K562 (cell line): Measurements from ENCODE around the gene TMEM41A. TPM values are rescaled to one million over a fixed set of nuclear protein-coding genes. Genes with fewer than 3 reads are reported as not detected.

Experiments
- ATF7 ChIP-seq: fragments of 450-650 bp; IDR thresholded peaks from 2 replicates; pipeline ENCODE4 v1.7.1; 2014; ENCODE audit warnings: mild to moderate bottlenecking, moderate library complexity
- GABPB1 ChIP-seq: sonication (generic); formaldehyde crosslinking; IDR thresholded peaks from 2 replicates; pipeline ENCODE4 v1.8.0; 2022; ENCODE audit warnings: mild to moderate bottlenecking, missing genetic modification reagents
- HDAC2 ChIP-seq: fragments of 450-650 bp; IDR thresholded peaks from 2 replicates; pipeline ENCODE4 v1.6.1; 2016; ENCODE audit warnings: mild to moderate bottlenecking
- HLTF ChIP-seq: fragments of 450-650 bp; IDR thresholded peaks from 2 replicates; pipeline ENCODE4 v1.6.1; 2016
- JUN ChIP-seq, 2 experiments: sonication (generic) in 1 of 2; formaldehyde crosslinking in 1 of 2; IDR thresholded peaks; 2 replicates each; pipeline versions ENCODE4 v1.6.1 to v1.8.0; 2012 to 2022; ENCODE audit warnings: borderline replicate concordance in 2 of 2, mild to moderate bottlenecking in 2 of 2, improper control_type of control experiment in 1 of 2, low read depth in 1 of 2, low read length in 1 of 2, missing genetic modification reagents in 1 of 2
- KLF16 ChIP-seq: IDR thresholded peaks from 2 replicates; pipeline ENCODE4 v1.6.1; 2016; ENCODE audit warnings: antibody characterized with exemption
- MTA2 ChIP-seq: fragments of 450-650 bp; IDR thresholded peaks from 2 replicates; pipeline ENCODE4 v1.6.1; 2016; ENCODE audit warnings: low read depth
- NCOA6 ChIP-seq: fragments of 450-650 bp; IDR thresholded peaks from 2 replicates; pipeline ENCODE4 v1.6.1; 2017; ENCODE audit warnings: mild to moderate bottlenecking
- POLR2H ChIP-seq: IDR thresholded peaks from 2 replicates; pipeline ENCODE4 v1.6.1; 2016; ENCODE audit warnings: missing genetic modification characterization, low read depth, mild to moderate bottlenecking, control low read depth, missing compliant biosample characterization, moderate library complexity
- TEAD4 ChIP-seq, 2 experiments: sonication (generic) in 1 of 2; formaldehyde crosslinking in 1 of 2; IDR thresholded peaks; 2 replicates each; pipeline versions ENCODE4 v1.6.1 to v1.8.0; 2012 to 2022; ENCODE audit warnings: borderline replicate concordance in 1 of 2, inconsistent platforms in 1 of 2, low read length in 1 of 2, mild to moderate bottlenecking in 1 of 2, missing genetic modification reagents in 1 of 2
- ZBTB1 ChIP-seq: sonication (generic); formaldehyde crosslinking; IDR thresholded peaks from 2 replicates; pipeline ENCODE4 v1.8.1; 2023; ENCODE audit warnings: missing genetic modification reagents, low read depth, mild to moderate bottlenecking, borderline replicate concordance
- ZC3H4 ChIP-seq: sonication (generic); formaldehyde crosslinking; IDR thresholded peaks from 2 replicates; pipeline ENCODE4 v1.9.0; 2021; ENCODE audit warnings: missing genetic modification reagents, borderline replicate concordance
- polyA plus RNA-seq, 8 experiments: library from polyadenylated mRNA; depleted of rRNA in 4 of 8; stranded (reverse) in 5 of 8; unstranded in 3 of 8; fragments of >200 nt; fragmentation: Nextera tagmentation in 2 of 8; fragmentation: Illumina TruSeq in 1 of 8; extraction: Ambion mirVana in 2 of 8; extraction: Trizol in 1 of 8; gene quantifications; 2 replicates each; pipeline versions ENCODE4 v1.2.1 to v1.2.3, GENCODE V29; 2011 to 2014; ENCODE audit warnings: inconsistent platforms in 1 of 8, missing spikeins in 1 of 8
- total RNA-seq, 7 experiments: library from RNA; depleted of rRNA in 6 of 7; stranded (reverse); fragments of >200 nt in 6 of 7; fragmentation: Illumina TruSeq in 2 of 7; extraction: Trizol in 2 of 7; gene quantifications; 2 replicates each; pipeline versions ENCODE4 v1.2.1 to v1.2.3, GENCODE V29; 2011 to 2021; ENCODE audit warnings: low replicate concordance in 1 of 7
- TF ChIP-seq, protein P1 (sequence below): sonication (generic); formaldehyde crosslinking; IDR thresholded peaks from 2 replicates; pipeline ENCODE4 v1.8.1; 2022; ENCODE audit warnings: missing genetic modification reagents
- TF ChIP-seq, protein P2 (sequence below): fragments of 450-650 bp; IDR thresholded peaks from 2 replicates; pipeline ENCODE4 v1.6.1; 2016; ENCODE audit warnings: mild to moderate bottlenecking, moderate library complexity

The TMEM41A gene
- total and polyA plus RNA-seq, 9 of the 15 experiments (the other 6 are each of a cell fraction or from before 2014, with no cell fraction given): 22.5 to 65.9 (median 31.5) TPM

DNA sequence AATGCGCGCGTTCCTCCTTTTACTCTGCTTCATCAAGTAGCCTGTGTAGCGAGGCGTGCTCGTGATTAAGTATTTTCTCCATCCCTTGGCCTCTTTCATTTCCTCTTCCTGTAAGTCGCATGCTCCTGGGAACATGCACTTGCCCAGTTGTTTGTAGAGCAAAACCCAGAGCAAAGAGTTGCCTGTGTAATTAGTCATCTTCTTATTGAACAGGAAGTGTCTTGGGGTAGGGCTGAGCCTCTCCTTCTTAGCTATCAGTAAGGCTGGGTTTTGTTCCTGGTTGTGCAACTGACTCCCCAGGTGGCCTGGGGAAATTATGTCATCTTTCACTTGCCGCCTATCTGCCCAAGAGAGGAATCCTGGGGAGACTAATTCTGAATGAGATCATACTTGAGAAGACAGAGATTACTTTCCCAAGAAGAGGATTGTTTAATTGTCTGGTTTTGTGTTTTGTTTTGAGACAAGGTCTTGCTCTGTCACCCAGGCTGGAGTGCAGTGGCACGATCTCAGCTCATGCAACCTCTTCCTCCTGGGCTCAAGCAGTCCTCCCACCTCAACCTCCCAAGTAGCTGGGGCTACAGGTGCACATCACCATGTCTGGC lies 38.6 kb upstream of the TMEM41A start (continued):
- TF ChIP-seq JUN (IDR thresholded peaks at IDR 0.05; ENCODE audit: borderline replicate concordance, low read depth, low read length) (peak; percentile 90), JUN (CRISPR knock-in tag; IDR thresholded peaks at IDR 0.05; ENCODE audit: borderline replicate concordance) (no peak; the same call in 1 of the 2 replicates), ZBTB1 (CRISPR knock-in tag) (no peak), KLF16 (peak; percentile 46; the same call in 1 of the 2 replicates), HDAC2 (peak; percentile 57; the same call in 1 of the 2 replicates), POLR2H (tag) (no peak), ATF7 (peak; percentile 97), MTA2 (no peak), HLTF (no peak), NCOA6 (no peak), GABPB1 (CRISPR knock-in tag) (peak; percentile 65), ZC3H4 (CRISPR knock-in tag) (no peak), TEAD4 (IDR thresholded peaks at IDR 0.05; ENCODE audit: low read length) (peak; percentile 47; the same call in 1 of the 2 replicates), TEAD4 (CRISPR knock-in tag; IDR thresholded peaks at IDR 0.05; ENCODE audit: borderline replicate concordance) (no peak)
- TF ChIP-seq, protein P1, sequence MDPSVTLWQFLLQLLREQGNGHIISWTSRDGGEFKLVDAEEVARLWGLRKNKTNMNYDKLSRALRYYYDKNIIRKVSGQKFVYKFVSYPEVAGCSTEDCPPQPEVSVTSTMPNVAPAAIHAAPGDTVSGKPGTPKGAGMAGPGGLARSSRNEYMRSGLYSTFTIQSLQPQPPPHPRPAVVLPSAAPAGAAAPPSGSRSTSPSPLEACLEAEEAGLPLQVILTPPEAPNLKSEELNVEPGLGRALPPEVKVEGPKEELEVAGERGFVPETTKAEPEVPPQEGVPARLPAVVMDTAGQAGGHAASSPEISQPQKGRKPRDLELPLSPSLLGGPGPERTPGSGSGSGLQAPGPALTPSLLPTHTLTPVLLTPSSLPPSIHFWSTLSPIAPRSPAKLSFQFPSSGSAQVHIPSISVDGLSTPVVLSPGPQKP (CRISPR knock-in tag): no peak
- TF ChIP-seq, protein P2, sequence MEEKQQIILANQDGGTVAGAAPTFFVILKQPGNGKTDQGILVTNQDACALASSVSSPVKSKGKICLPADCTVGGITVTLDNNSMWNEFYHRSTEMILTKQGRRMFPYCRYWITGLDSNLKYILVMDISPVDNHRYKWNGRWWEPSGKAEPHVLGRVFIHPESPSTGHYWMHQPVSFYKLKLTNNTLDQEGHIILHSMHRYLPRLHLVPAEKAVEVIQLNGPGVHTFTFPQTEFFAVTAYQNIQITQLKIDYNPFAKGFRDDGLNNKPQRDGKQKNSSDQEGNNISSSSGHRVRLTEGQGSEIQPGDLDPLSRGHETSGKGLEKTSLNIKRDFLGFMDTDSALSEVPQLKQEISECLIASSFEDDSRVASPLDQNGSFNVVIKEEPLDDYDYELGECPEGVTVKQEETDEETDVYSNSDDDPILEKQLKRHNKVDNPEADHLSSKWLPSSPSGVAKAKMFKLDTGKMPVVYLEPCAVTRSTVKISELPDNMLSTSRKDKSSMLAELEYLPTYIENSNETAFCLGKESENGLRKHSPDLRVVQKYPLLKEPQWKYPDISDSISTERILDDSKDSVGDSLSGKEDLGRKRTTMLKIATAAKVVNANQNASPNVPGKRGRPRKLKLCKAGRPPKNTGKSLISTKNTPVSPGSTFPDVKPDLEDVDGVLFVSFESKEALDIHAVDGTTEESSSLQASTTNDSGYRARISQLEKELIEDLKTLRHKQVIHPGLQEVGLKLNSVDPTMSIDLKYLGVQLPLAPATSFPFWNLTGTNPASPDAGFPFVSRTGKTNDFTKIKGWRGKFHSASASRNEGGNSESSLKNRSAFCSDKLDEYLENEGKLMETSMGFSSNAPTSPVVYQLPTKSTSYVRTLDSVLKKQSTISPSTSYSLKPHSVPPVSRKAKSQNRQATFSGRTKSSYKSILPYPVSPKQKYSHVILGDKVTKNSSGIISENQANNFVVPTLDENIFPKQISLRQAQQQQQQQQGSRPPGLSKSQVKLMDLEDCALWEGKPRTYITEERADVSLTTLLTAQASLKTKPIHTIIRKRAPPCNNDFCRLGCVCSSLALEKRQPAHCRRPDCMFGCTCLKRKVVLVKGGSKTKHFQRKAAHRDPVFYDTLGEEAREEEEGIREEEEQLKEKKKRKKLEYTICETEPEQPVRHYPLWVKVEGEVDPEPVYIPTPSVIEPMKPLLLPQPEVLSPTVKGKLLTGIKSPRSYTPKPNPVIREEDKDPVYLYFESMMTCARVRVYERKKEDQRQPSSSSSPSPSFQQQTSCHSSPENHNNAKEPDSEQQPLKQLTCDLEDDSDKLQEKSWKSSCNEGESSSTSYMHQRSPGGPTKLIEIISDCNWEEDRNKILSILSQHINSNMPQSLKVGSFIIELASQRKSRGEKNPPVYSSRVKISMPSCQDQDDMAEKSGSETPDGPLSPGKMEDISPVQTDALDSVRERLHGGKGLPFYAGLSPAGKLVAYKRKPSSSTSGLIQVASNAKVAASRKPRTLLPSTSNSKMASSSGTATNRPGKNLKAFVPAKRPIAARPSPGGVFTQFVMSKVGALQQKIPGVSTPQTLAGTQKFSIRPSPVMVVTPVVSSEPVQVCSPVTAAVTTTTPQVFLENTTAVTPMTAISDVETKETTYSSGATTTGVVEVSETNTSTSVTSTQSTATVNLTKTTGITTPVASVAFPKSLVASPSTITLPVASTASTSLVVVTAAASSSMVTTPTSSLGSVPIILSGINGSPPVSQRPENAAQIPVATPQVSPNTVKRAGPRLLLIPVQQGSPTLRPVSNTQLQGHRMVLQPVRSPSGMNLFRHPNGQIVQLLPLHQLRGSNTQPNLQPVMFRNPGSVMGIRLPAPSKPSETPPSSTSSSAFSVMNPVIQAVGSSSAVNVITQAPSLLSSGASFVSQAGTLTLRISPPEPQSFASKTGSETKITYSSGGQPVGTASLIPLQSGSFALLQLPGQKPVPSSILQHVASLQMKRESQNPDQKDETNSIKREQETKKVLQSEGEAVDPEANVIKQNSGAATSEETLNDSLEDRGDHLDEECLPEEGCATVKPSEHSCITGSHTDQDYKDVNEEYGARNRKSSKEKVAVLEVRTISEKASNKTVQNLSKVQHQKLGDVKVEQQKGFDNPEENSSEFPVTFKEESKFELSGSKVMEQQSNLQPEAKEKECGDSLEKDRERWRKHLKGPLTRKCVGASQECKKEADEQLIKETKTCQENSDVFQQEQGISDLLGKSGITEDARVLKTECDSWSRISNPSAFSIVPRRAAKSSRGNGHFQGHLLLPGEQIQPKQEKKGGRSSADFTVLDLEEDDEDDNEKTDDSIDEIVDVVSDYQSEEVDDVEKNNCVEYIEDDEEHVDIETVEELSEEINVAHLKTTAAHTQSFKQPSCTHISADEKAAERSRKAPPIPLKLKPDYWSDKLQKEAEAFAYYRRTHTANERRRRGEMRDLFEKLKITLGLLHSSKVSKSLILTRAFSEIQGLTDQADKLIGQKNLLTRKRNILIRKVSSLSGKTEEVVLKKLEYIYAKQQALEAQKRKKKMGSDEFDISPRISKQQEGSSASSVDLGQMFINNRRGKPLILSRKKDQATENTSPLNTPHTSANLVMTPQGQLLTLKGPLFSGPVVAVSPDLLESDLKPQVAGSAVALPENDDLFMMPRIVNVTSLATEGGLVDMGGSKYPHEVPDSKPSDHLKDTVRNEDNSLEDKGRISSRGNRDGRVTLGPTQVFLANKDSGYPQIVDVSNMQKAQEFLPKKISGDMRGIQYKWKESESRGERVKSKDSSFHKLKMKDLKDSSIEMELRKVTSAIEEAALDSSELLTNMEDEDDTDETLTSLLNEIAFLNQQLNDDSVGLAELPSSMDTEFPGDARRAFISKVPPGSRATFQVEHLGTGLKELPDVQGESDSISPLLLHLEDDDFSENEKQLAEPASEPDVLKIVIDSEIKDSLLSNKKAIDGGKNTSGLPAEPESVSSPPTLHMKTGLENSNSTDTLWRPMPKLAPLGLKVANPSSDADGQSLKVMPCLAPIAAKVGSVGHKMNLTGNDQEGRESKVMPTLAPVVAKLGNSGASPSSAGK: peak; percentile 76
